Lower leg skin (tissue), 4 donors: Measurements from ENCODE around the gene BEND7. TPM values are rescaled to one million over a fixed set of nuclear protein-coding genes. Genes with fewer than 3 reads are reported as not detected.

Experiments used
- DNase-seq, 2 donors: peaks; one replicate each; pipeline ENCODE4 v3.0.0-alpha.2; 2019; ENCODE audit warnings: low spot score in 2 of 2
- H3K4me3 ChIP-seq: fragments of 200-600 bp; sonication (generic); 2 replicates; pipeline ENCODE4 v1.5.1; 2017; ENCODE audit warnings: mild to moderate bottlenecking, low read depth; ENCODE audit not compliant: poor library complexity, severe bottlenecking
- POLR2A ChIP-seq, 2 donors: fragments of 450-650 bp; IDR thresholded peaks; one replicate each; pipeline ENCODE4 v1.6.1; 2016 to 2017; ENCODE audit warnings: antibody characterized with exemption in 2 of 2, mild to moderate bottlenecking in 1 of 2, moderate library complexity in 1 of 2
- WGBS, 2 donors: methylation state at CpG; one replicate each; pipeline ENCODE4 v1.1.5; 2018; 5-methylcytosine and 5-hydroxymethylcytosine counted together
- intact Hi-C: fragments of 100-400 bp; cut with DNase I; formaldehyde crosslinking; loops from one replicate; pipeline ENCODE4 v1.15.0; 2023; ENCODE audit warnings: low total_unique reads
- total RNA-seq, 4 donors: library from RNA; depleted of rRNA; stranded (reverse); fragments of >200 nt; gene quantifications; one replicate each; pipeline ENCODE4 v1.1.0, GENCODE V29; 2016
- TF ChIP-seq, protein P1 (sequence below), 3 donors: fragments of 450-650 bp; IDR thresholded peaks; one replicate each; pipeline ENCODE4 v1.5.1; 2016; ENCODE audit warnings: antibody characterized with exemption in 3 of 3, mild to moderate bottlenecking in 3 of 3, moderate library complexity in 2 of 3

The BEND7 gene
- total RNA-seq, 4 donors from 2014 or later = 3.7 to 8.1 (median 5.8) TPM

- intact Hi-C loops = no loop called here
- DNase-seq = no peak
- WGBS, 2 donors = 96 to 97% methylated on average over 7 of the region's 7 CpGs
- H3K4me3 ChIP-seq = no peak overlapping the region
- TF ChIP-seq, protein P1, sequence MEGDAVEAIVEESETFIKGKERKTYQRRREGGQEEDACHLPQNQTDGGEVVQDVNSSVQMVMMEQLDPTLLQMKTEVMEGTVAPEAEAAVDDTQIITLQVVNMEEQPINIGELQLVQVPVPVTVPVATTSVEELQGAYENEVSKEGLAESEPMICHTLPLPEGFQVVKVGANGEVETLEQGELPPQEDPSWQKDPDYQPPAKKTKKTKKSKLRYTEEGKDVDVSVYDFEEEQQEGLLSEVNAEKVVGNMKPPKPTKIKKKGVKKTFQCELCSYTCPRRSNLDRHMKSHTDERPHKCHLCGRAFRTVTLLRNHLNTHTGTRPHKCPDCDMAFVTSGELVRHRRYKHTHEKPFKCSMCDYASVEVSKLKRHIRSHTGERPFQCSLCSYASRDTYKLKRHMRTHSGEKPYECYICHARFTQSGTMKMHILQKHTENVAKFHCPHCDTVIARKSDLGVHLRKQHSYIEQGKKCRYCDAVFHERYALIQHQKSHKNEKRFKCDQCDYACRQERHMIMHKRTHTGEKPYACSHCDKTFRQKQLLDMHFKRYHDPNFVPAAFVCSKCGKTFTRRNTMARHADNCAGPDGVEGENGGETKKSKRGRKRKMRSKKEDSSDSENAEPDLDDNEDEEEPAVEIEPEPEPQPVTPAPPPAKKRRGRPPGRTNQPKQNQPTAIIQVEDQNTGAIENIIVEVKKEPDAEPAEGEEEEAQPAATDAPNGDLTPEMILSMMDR (IDR thresholded peaks at IDR 0.05) = no peak
These were observed 39.7 kb downstream of the BEND7 start for GRCh38 chr10:13489035-13489599.

DNA sequence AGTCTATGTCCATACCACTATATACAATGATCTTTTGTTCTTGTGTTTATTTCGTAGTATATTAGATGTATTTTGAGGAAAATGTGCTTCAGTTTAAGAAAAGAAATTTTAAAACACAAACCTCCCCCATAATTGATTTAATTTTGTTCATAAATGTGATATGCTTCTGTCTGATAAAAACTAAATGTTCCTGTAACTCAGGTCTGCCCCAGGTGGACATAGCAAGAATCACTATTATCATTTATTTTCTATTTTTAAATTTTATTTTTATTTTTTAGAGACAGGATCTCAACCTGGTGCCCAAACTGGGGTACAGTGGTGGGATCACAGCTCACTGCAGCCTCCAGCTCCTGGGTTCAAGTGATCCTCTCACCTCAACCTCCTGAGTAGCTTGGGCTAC lies 43.2 kb downstream of the BEND7 start:
- no peak for DNase-seq
- WGBS, 2 donors = 91 to 99% methylated on average over 1 of the region's 1 CpG
- intact Hi-C loops = no loop called here
- no peak overlapping the region for H3K4me3 ChIP-seq
- no peak for TF ChIP-seq POLR2A (IDR thresholded peaks at IDR 0.05)
- TF ChIP-seq, protein P1 (IDR thresholded peaks at IDR 0.05) = no peak

DNA sequence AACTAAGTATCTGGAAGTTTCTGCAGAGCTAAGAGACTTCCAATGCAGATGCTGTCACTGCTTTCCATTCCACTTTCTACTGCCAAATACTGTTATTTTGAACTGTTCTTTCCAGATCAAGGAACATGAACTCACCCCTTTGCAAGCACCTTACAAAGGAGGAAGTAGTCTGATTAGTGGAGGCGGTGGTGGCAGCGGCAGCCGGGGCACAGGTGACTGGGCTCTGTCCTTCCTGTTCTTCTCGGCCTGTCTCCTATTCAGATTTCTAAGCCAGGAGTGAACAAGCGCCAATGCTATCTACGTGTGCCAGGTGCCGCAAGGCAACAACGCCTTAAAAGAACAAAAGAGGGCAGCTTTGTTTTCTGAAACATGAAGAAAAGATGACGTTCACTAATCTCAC lies 44.9 kb downstream of the BEND7 start:
- no peak for TF ChIP-seq POLR2A (IDR thresholded peaks at IDR 0.05)
- TF ChIP-seq, protein P1 (IDR thresholded peaks at IDR 0.05) = no peak
- intact Hi-C loops = no loop called here
- 76 to 84% methylated on average over 9 of the region's 9 CpGs for WGBS, 2 donors
- no peak for DNase-seq
- no peak overlapping the region for H3K4me3 ChIP-seq

GRCh38 chr10:13483073-13483472 lies 45.7 kb downstream of the BEND7 start:
- intact Hi-C loops = no loop called here
- TF ChIP-seq, protein P1 (IDR thresholded peaks at IDR 0.05) = no peak
- no peak for TF ChIP-seq POLR2A (IDR thresholded peaks at IDR 0.05)
- no peak overlapping the region for H3K4me3 ChIP-seq
- 89 to 90% methylated on average over 3 of the region's 3 CpGs for WGBS, 2 donors
- no peak for DNase-seq

DNA sequence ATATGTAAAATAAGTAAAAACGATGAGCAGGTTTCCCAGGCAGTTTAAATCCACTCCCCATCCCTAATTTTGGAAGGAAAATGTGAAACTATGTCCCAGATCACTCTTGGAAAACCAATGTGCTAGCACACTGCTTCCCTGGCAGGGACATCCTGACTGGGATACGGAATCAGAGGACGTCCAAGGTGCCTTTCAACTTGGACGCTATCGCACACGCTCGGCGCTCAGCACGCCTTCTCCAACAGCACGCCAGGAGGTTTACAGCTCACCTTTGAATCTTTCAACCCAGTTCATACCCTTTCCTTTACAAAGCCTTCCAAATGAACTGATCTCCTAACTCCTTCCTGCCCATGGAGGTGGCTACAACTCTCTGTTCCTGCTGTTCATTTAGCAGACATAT lies 47.1 kb downstream of the BEND7 start:
- 85 to 91% methylated on average over 10 of the region's 10 CpGs for WGBS, 2 donors
- no peak for DNase-seq
- H3K4me3 ChIP-seq = no peak overlapping the region
- TF ChIP-seq, protein P1 (IDR thresholded peaks at IDR 0.05) = no peak
- TF ChIP-seq POLR2A (IDR thresholded peaks at IDR 0.05) = no peak
- intact Hi-C loops = no loop called here

DNA sequence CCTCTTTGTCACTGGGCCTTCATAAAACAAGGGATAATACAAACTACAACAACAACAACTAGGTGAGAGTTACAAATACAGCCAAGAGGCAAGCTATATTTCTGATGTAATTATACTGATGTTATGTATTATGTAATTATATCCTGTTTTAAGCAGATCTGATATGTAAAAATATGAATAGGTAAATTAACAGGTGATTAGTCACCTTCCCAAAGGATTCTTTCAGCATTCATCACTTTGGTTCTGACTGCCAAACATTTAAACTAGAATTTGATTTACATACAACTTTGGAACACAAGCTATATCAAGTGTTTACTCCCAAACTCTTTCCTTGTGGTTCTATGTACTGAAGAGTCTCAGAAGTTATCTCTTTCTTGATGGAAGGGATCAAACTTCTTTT lies 53.7 kb downstream of the BEND7 start:
- no peak for TF ChIP-seq POLR2A (IDR thresholded peaks at IDR 0.05)
- TF ChIP-seq, protein P1 (IDR thresholded peaks at IDR 0.05) = no peak
- intact Hi-C loops = no loop called here
- no peak for DNase-seq
- no peak overlapping the region for H3K4me3 ChIP-seq
